ENCODE results near the gene STX7.
"Not testable (repeated sequence)": the region's sequence is repeated elsewhere in the genome, so short reads cannot be mapped to it uniquely, and the experiment has no call there.

STX7 gene, protein sequence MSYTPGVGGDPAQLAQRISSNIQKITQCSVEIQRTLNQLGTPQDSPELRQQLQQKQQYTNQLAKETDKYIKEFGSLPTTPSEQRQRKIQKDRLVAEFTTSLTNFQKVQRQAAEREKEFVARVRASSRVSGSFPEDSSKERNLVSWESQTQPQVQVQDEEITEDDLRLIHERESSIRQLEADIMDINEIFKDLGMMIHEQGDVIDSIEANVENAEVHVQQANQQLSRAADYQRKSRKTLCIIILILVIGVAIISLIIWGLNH

DNA sequence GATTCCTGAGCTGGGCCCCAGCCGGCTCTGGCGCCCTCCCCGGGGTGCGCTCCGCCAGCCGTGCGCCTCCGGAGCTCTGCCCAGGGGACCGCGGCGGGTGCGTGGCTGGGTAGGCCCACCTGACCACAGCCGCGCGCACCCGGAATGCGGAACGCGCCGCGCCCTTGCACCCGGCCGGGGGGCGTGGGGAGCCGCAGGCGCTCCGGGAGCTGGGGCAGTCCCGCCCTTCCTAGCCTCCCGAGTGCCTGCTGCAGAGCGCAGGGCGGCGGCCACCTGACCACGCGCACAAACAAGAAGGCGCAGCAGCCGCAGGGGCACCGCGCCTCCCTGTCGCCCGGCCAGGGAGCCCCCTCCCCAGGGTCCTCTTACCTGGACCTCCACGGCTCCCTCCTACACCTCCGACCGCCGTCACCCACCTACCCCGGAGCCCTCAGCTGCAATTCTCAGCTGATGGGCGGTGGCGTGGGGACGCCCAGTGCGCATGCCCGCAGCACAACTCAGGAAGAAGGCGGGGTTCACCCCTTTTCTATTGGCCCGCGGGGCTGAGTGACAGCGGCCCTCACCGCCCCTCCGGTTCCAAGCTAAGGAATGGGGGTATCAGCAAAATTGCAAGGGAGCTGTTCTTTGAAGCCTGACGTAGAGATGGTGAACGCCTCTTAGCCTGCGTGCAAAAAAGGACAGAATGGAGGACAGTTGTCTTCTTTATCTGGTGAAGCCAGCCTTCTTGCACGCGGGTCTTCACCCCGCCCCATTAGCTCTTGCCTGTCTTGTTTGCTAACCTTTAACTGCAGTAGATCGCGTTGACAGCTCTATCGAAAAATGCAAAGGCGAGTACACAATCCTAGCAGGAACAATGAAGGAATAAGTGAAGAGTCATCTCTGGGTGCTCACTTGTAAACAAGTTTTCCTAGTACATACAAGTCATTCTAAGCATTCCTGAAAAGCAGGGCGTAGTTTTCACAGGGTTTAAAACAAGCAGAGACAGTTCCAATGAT lies at the start of gene STX7:
STX7 (minus strand) TSS at position 479 of the 995 bp plus-strand sequence. CDS start 9,586 bp downstream, outside the sequence.
- no peak for FAIRE-seq

- not testable (repeated sequence) for FAIRE-seq
Measured at GRCh38 chr6:132560087-132560486, 47.2 kb upstream of the STX7 start.

GRCh38 chr6:132552372-132552771 lies 39.5 kb upstream of the STX7 start, which contains the start of gene TAAR8:
TAAR8 (plus strand) TSS chr6:132552672; CDS start chr6:132552693, 21 bp downstream.
- FAIRE-seq, result no peak

- FAIRE-seq, result no peak
Measured at GRCh38 chr6:132551214-132551613, 38.3 kb upstream of the STX7 start.

DNA sequence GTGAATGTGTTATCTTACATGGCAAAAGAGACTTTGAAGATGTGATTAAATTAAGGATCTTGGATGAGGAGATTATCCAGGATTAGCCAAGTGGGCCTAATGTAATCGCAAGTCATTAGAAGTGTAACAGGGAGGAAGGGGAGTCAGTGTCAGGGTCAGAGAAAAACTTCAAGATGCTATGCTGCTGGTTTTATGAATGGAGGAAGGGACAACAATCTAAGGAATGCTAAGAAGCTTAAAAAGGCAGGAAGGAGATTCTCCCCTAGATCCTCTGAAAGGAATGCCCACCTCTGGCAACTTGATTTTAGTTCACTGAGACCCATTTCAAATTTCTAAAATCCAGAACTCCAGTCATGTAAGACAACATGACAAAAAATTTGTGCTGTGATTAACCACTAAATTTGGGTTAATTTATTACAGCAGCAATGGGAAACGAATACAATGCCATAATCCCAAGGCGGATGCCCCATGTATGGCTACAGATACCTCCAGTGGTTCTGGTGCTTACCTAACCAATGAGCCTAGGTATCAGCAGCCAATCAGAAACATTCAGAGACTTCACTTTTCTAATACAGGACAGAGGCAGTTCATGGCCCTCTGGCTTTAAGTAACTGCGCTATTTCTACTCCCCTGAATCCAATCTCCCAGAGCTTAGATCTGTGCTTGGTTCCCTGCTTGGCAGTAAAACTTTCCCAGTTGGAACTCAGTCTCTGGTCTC lies 36.0 kb upstream of the STX7 start:
- no peak for FAIRE-seq

- FAIRE-seq, result no peak
Measured at GRCh38 chr6:132544826-132545225, 31.9 kb upstream of the STX7 start.

- no peak for FAIRE-seq
Measured at GRCh38 chr6:132537977-132538376, 25.1 kb upstream of the STX7 start, which contains the start of gene TAAR9. TAAR9 (plus strand) TSS chr6:132538277; CDS start chr6:132538290, 13 bp downstream.

GRCh38 chr6:132537145-132537544 lies 24.2 kb upstream of the STX7 start:
- FAIRE-seq, result no peak

DNA sequence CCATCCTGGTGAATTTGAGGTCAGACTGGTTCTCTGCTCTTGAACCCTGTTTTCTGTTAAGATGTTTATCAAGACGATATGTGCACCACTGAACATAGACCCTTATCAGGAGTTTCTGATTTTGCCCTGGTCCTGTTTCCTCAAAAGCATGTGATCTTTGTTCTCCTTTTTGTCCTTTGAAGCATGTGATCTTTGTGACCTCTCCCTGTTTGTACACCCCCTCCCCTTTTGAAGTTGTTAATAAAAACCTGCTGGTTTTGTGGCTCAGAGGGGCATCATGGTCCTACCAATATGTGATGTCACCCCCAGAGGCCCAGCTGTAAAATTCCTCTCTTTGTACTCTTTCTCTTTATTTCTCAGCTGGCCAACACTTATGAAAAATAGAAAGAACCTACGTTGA lies 21.6 kb upstream of the STX7 start:
- not testable (repeated sequence) for FAIRE-seq

DNA sequence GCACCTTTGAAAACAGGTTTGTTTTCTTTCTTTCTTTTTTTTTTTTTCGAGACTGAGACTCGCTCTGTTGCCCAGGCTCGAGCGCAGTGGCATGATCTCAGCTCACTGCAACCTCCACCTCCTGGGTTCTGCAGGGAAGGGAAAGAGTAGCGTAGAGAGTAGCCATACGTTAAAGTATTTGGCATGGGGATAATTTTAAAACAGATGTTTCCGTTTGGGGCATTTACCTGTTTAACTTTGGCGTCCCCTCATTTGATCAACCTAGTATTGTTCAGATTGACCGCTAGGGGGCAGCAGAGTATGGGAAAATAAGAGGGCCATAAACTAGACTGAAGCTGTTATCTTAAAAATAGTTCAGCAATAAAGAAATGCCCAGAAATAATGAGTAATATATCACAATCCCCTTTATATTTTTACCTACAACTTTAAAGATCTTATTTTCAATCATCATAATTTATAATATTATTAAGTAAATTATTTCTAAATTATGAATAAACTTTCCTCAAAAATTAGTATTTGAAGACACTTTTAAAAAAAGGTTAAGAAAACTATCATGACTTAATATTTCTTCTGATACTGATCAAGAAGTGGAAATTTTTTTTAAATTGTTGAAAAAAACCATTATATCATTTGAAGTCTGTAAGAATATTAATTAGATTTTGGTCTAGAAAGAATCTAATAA lies 17.5 kb upstream of the STX7 start:
- peak; percentile 86 for FAIRE-seq

GRCh38 chr6:132527791-132528190 lies 14.9 kb upstream of the STX7 start:
- no peak for FAIRE-seq

- no peak for FAIRE-seq
Measured at GRCh38 chr6:132526461-132526860, 13.5 kb upstream of the STX7 start.

DNA sequence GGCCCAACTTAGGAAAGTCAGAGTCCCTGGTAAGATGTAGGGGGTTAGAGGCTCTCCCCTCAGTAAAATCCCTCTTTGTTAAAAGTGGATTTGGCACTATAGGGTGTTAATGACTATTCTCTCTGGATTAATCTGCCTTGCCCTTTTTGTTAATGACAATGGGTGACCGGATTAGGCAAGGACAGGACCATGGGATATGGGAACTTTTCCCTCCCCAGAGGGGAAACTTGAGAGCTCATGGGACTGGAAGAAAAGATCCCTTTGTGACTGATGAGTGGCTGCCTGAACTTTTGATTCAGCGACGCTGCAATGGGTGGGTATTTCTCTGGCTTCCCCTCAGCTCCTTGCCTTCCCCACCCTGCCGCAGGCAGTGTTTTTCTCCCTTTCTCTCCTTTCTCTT lies 12.9 kb upstream of the STX7 start:
- no peak for FAIRE-seq

GRCh38 chr6:132524646-132525045 lies 11.7 kb upstream of the STX7 start:
- no peak for FAIRE-seq

- FAIRE-seq, result no peak
Measured at GRCh38 chr6:132520953-132521352, 8.0 kb upstream of the STX7 start.

DNA sequence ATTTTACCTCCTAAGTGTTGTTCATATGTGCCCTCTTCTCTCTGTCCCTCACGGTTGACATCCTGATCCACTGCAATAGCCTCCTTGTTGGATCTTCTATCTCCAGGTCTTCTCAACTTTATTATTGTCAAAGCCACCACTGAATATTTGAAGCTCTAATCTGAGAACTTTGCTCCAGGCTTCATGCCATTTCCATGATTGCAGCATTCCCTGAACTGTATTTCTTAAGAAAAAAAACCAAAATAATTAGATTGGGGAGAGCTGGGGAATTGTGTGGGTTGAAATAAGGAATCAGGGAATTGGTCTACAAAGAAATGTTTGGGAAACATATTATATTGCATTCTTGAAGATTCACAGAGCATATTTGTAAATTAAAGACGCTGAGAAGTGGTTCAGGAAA lies 2.5 kb upstream of the STX7 start:
- FAIRE-seq, result no peak

GRCh38 chr6:132513831-132514545 lies 1.1 kb upstream of the STX7 start:
- FAIRE-seq, result no peak

DNA sequence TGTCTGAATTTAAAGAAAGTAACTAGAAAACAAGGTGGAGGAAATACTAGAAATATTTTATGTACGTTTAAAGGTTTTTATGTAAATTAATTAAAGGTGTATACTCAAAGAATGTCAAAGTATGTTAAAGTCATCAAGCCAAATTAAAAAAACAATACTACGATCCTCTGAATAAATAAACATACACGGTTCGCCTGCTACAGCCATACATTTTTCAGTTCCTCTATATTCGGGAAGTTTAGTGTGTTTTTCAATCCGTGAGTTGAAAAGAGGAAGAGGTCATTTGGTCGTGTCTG lies 626 bp downstream of the STX7 start:
- FAIRE-seq, result no peak

GRCh38 chr6:132511831-132512220 lies 1.1 kb downstream of the STX7 start:
- no peak for FAIRE-seq

GRCh38 chr6:132511210-132511830 lies 1.6 kb downstream of the STX7 start:
- FAIRE-seq, result no peak
